ENCODE results near the gene METAP1. TPM values are rescaled to one million over a fixed set of nuclear protein-coding genes. Genes with fewer than 3 reads are reported as not detected.

The METAP1 gene
- total and polyA plus RNA-seq, 2 of the 8 experiments (the other 6 are each of a cell fraction or from before 2014, with no cell fraction given) = 50.6 to 85.2 TPM

DNA sequence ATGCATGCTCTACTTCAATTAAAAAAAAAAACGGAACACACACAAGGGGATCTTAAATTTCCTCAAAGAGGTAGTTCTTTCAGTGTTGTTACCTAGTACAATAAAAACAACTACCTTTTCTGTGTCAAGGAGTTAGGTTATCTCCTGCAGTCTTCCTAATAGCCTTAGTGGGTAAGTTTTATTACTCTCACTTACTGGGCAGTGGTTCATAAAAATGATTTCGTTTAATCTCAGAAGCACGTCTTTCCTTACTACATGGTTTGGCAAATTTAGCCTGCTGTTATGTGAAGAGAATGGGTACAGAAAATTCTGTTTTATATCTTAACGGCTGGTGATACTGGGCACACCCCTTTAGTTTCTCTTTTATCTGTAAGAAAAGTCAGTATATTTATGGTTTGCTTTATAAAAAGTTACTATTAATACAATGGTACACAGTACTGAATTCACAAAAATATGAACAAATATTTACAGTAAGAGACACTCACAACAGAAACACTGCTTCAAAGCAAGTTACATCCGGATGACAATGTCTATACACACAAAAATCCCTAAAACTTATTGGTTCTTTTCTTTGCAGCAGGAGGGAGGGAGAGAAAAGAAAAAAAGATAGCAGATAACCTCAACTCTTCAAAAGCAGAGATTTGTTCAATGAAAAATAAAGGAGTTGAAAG, 84.2 kb downstream of the METAP1 start:
- Histone ChIP-seq H3K9me3 (ENCODE audit: insufficient read depth in 2 of 2, low read depth in 1 of 2, low read length in 1 of 2) (no peaks in the 10 kb centered on the region), H2BK120ac (replicated peaks; ENCODE audit: low read depth, low read length) (no peak overlapping the region), H3K9ac (replicated peaks in 1 of 4; ENCODE audit: extremely low read depth in 1 of 4, low read depth in 3 of 4, low read length in 3 of 4) (no peak overlapping the region), H4K8ac (ENCODE audit: extremely low read depth, insufficient read depth, low read length) (no peak overlapping the region), H3K18ac (ENCODE audit: extremely low read depth, low read length) (no peak overlapping the region), H3K27ac (ENCODE audit: low read depth, low read length) (no peak overlapping the region), H3K23me2 (ENCODE audit: low read depth, low read length) (no peaks in the 10 kb centered on the region), H3K23ac (ENCODE audit: insufficient read length) (no peak overlapping the region), H2BK12ac (ENCODE audit: low read depth, low read length) (no peak overlapping the region), H2BK20ac (ENCODE audit: low read length) (no peak overlapping the region), H3K4ac (replicated peaks; ENCODE audit: insufficient read length, low read depth, low read length) (no peak overlapping the region), H2AK5ac (ENCODE audit: low read depth, low read length) (no peak overlapping the region), H3K27me3 (replicated peaks in 1 of 4; ENCODE audit: control insufficient read depth in 3 of 4, extremely low read depth in 1 of 4, insufficient read depth in 3 of 4, low read length in 3 of 4) (no peaks in the 10 kb centered on the region), H4K91ac (replicated peaks; ENCODE audit: insufficient read length, low read length) (no peak overlapping the region), H3K4me3 (ENCODE audit: extremely low read depth in 1 of 4, insufficient read depth in 2 of 4, low read depth in 3 of 4, low read length in 4 of 4) (no peak overlapping the region), H2AFZ (ENCODE audit: low read length) (no peak overlapping the region), H3K14ac (ENCODE audit: insufficient read length) (no peak overlapping the region), H3K4me2 (ENCODE audit: insufficient read depth in 1 of 2, low read depth in 2 of 2, low read length in 2 of 2) (no peak overlapping the region), H3K79me2 (ENCODE audit: control insufficient read depth in 1 of 2, insufficient read depth in 2 of 2, low read length in 2 of 2) (peaks cover 3 to 10% of the 10 kb centered on the region in 2 experiments; a peak in 3 of 4 replicates), H4K20me1 (replicated peaks in 1 of 2; ENCODE audit: control insufficient read depth in 1 of 2, insufficient read depth in 2 of 2, low read length in 2 of 2) (peaks cover 0 to 5% of the 10 kb centered on the region in 2 experiments), H3K56ac (replicated peaks; ENCODE audit: insufficient read length, low read depth, low read length) (no peak overlapping the region), H3K4me1 (replicated peaks in 1 of 4; ENCODE audit: control insufficient read depth in 3 of 4, insufficient read depth in 4 of 4, low read length in 3 of 4) (no peaks in the 10 kb centered on the region), H2BK5ac (ENCODE audit: low read depth, low read length) (no peak overlapping the region), H3K79me1 (ENCODE audit: low read depth, low read length) (peaks cover 2% of the 10 kb centered on the region; the same call in 1 of the 2 replicates), H4K5ac (ENCODE audit: insufficient read length, low read depth, low read length) (no peak overlapping the region), H2BK15ac (ENCODE audit: low read length) (no peak overlapping the region), H3K36me3 (ENCODE audit: control insufficient read depth in 2 of 4, insufficient read depth in 4 of 4, low read length in 3 of 4) (peaks cover 21 to 99% (median 81%) of the 10 kb centered on the region in 4 experiments)
- ChIA-PET POLR2A (ENCODE audit: partially characterized antibody) (interaction anchor here (2.7 kb wide), 2 partner anchors 8 to 10 kb away, joined by 10 read pairs; partner anchors contain the start of gene ADH5), CTCF (ENCODE audit: partially characterized antibody) (interaction anchor here (1.2 kb wide), 1 partner anchor 24 kb away, joined by 3 read pairs; no protein-coding TSS in a partner anchor)
- WGBS, 2 experiments (ENCODE audit: extremely low coverage in 1 of 2, insufficient coverage in 1 of 2, insufficient read length in 1 of 2, insufficient replicate concordance in 2 of 2, low coverage in 1 of 2, low lambda C conversion rate in 2 of 2, missing lambda C conversion rate in 1 of 2) = 92% methylated on average over 5 of the region's 5 CpGs; no CpG with 5 or more reads in 1 of the 2 experiments
- no peak for DNase-seq (ENCODE audit: low read depth in 1 of 2, low spot score in 2 of 2)
- no peak for FAIRE-seq
- no peak for TF ChIP-seq MAFK (IDR thresholded peaks at IDR 0.05; ENCODE audit: low read depth, low read length)
- TF ChIP-seq BCL11A (IDR thresholded peaks at IDR 0.05; ENCODE audit: low read depth in 2 of 2, low read length in 2 of 2) = no peak
- no peak for TF ChIP-seq SRF (IDR thresholded peaks at IDR 0.05; ENCODE audit: low read depth, low read length)
- no peak for TF ChIP-seq CBX5 (IDR thresholded peaks at IDR 0.05; ENCODE audit: low read depth, low read length)
- no peak for TF ChIP-seq TBP (IDR thresholded peaks at IDR 0.05; ENCODE audit: low read depth, low read length)
- TF ChIP-seq POLR2A (IDR thresholded peaks at IDR 0.05; ENCODE audit: control extremely low read depth in 1 of 2, low read depth in 2 of 2, low read length in 2 of 2) = no peak
- TF ChIP-seq EGR1 (IDR thresholded peaks at IDR 0.05; ENCODE audit: borderline replicate concordance, low read depth, low read length) = no peak
- no peak for TF ChIP-seq BRCA1 (IDR thresholded peaks at IDR 0.05; ENCODE audit: low read depth, low read length)
- TF ChIP-seq CTBP2 (IDR thresholded peaks at IDR 0.05; ENCODE audit: borderline replicate concordance, insufficient read depth, insufficient read length, low read length) = no peak
- TF ChIP-seq SUZ12 (IDR thresholded peaks at IDR 0.05; ENCODE audit: low read length) = no peak
- TF ChIP-seq EP300 (IDR thresholded peaks at IDR 0.05; ENCODE audit: borderline replicate concordance in 1 of 2, low read depth in 2 of 2, low read length in 2 of 2) = no peak
- TF ChIP-seq RFX5 (IDR thresholded peaks at IDR 0.05; ENCODE audit: borderline replicate concordance, low read depth, low read length) = no peak
- TF ChIP-seq PHF8 (conservative IDR thresholded peaks at IDR 0.05; ENCODE audit: low read depth, low read length) = no peak
